Heart right ventricle (tissue), 16 donors: Measurements from ENCODE around the gene RECK. TPM values are rescaled to one million over a fixed set of nuclear protein-coding genes. Genes with fewer than 3 reads are reported as not detected.

Source experiments
- ATAC-seq, 8 donors: fragments of 200-7000 bp; cut with Tn5 transposase; one replicate each; pipeline ENCODE4 v1.9.1; 2020; ENCODE audit warnings: mild to moderate bottlenecking in 8 of 8, moderate library complexity in 8 of 8, moderate number of reproducible peaks in 1 of 8
- DNase-seq, 2 donors: peaks; one replicate each; pipeline ENCODE4 v3.0.0-alpha.2; 2020
- H3K27ac ChIP-seq, 10 donors: fragments of 200-600 bp; sonication (generic) in 2 of 10; one replicate each; pipeline versions ENCODE4 v1.5.0 to v1.8.0; 2020 to 2022; ENCODE audit warnings: mild to moderate bottlenecking in 3 of 10
- H3K27me3 ChIP-seq, 7 donors: fragments of 200-600 bp; one replicate each; pipeline ENCODE4 v1.8.0; 2021 to 2022; ENCODE audit warnings: mild to moderate bottlenecking in 2 of 7
- H3K36me3 ChIP-seq, 9 donors: fragments of 200-600 bp; sonication (generic) in 1 of 9; one replicate each; pipeline versions ENCODE4 v1.5.0 to v1.8.0; 2020 to 2022; ENCODE audit warnings: mild to moderate bottlenecking in 2 of 9
- H3K4me1 ChIP-seq, 9 donors: fragments of 200-600 bp; sonication (generic) in 1 of 9; one replicate each; pipeline versions ENCODE4 v1.5.0 to v1.8.0; 2020 to 2022; ENCODE audit warnings: mild to moderate bottlenecking in 4 of 9
- H3K4me3 ChIP-seq, 10 donors: fragments of 200-600 bp; sonication (generic) in 2 of 10; one replicate each; pipeline versions ENCODE4 v1.5.0 to v1.8.0; 2020 to 2022; ENCODE audit warnings: mild to moderate bottlenecking in 7 of 10, moderate library complexity in 2 of 10
- H3K9me3 ChIP-seq, 11 donors: fragments of 200-600 bp in 10 of 11; sonication (generic) in 2 of 11; one replicate each; pipeline versions ENCODE4 v1.5.0 to v1.8.0; 2013 to 2022; ENCODE audit warnings: mild to moderate bottlenecking in 2 of 11, control low read depth in 1 of 11, moderate library complexity in 1 of 11
- CTCF ChIP-seq, 9 donors: fragments of 200-600 bp; sonication (generic) in 2 of 9; IDR thresholded peaks; one replicate each; pipeline versions ENCODE4 v1.5.0 to v1.8.0; 2021 to 2022; ENCODE audit warnings: antibody characterized with exemption in 9 of 9, mild to moderate bottlenecking in 5 of 9, moderate library complexity in 1 of 9
- WGBS, 2 donors: extraction: QIAGEN DNeasy Blood & Tissue Kit; methylation state at CpG; one replicate each; pipeline ENCODE4 v1.1.7; 2013; ENCODE audit warnings: inconsistent platforms in 1 of 2; 5-methylcytosine and 5-hydroxymethylcytosine counted together
- intact Hi-C, 10 donors: fragments of 100-400 bp; cut with DNase I; formaldehyde crosslinking; loops; one replicate each; pipeline versions ENCODE4 v1.11.1 to v1.14.2; 2022
- polyA plus RNA-seq, 2 donors: library from polyadenylated mRNA; stranded (reverse); fragments of 200-250 nt; gene quantifications; one replicate each; pipeline ENCODE4 v1.2.3, GENCODE V29; 2013
- total RNA-seq, 10 donors: library from RNA; stranded (reverse); fragmentation: NEBNext Ultra II Directional in 3 of 10; extraction: Animal tissue kit (Norgen Biotek cat#: 25700) in 3 of 10; gene quantifications; one replicate each; pipeline versions ENCODE4 v1.2.1 to v1.2.4, GENCODE V29; 2021 to 2023
- donor health status: Arrhythmogenic right ventricular cardiomyopathy.
- donor health status: ischemic (EF 13 %, LVEDD 7.1; RV severe dilation, severe dysfunction).
- donor health status: healthy with polysubstance abuse.
- donor health status: DM: no; HTN: yes; CAD: no.
- donor health status: DM: no; HTN: no; CAD: no.
- donor health status: ischemic (EF 25% LVEDD 6.9; RV normal size, moderate dysfunction).
- donor health status: ischemic (EF 25% LVEDD 5.7; RV mildly dilated, moderate dysfunction).
- donor health status: healthy.
- donor health status: DM: yes; HTN: yes; CAD: no.
- donor health status: Ischemic cardiomyopathy.
- donor health status: ischemic (EF 35%, LVEDD 5.7; RV mildly dilated, moderate dysfunction).
- donor health status: nonischemic (EF 11% LVEDD 7.7; RV severe dilation, severe dysfunction).
- donor health status: DM: yes; HTN: yes; CAD: no.
- donor health status: PGD.
- donor health status: ischemic (EF 29% LVEDD 5.4; RV normal size, mild dysfunction).
- donor health status: nonischemic (EF 23%, LVEDD 6.1; RV moderate dilation, normal function).

The RECK gene
- total and polyA plus RNA-seq, 12 donors = 2.9 to 5.8 (median 5.1) TPM

- intact Hi-C loops = loop anchor here in 2 of 10 donors (10.0 kb wide), 2 partner anchors 150 to 210 kb away; partner anchors contain the start of gene OR2S2 (in 2 of the 2)
- Histone ChIP-seq H3K27me3 (peaks cover 0 to 6% (median 0%) of the 10 kb centered on the region in 7 donors), H3K36me3 (peaks cover 0 to 21% (median 0%) of the 10 kb centered on the region in 9 donors), H3K4me3 (no peak overlapping the region), H3K4me1 (peaks cover 8 to 53% (median 22%) of the 10 kb centered on the region in 9 donors), H3K9me3 (no peaks in the 10 kb centered on the region), H3K27ac (peak overlapping the region in 7 of 10 donors; percentile 25 to 90 (median 74))
- no peak for ATAC-seq
- TF ChIP-seq CTCF (IDR thresholded peaks at IDR 0.05) = no peak
- DNase-seq = no peak
- 78 to 79% methylated on average over 6 of the region's 6 CpGs for WGBS, 2 donors
Observed at GRCh38 chr9:36164372-36164771, 127.7 kb downstream of the RECK start.

GRCh38 chr9:36164989-36165388 is 128.3 kb downstream of the RECK start:
- no peaks in the 10 kb centered on the region for H3K9me3 ChIP-seq
- H3K27ac ChIP-seq = peak overlapping the region in 7 of 10 donors; percentile 25 to 90 (median 74)
- no peak for TF ChIP-seq CTCF (IDR thresholded peaks at IDR 0.05)
- DNase-seq (no peak), ATAC-seq (no peak)
- intact Hi-C loops = loop anchor here in 6 of 10 donors (5.0 to 10.0 kb wide), 4 partner anchors 63 to 210 kb away; partner anchors contain the start of gene OR2S2 (in 5 of the 6)
- H3K36me3 ChIP-seq = peaks cover 0 to 21% (median 0%) of the 10 kb centered on the region in 9 donors
- H3K4me3 ChIP-seq = no peak overlapping the region
- peaks cover 0 to 6% (median 0%) of the 10 kb centered on the region in 7 donors for H3K27me3 ChIP-seq
- 74 to 75% methylated on average over 3 of the region's 3 CpGs for WGBS, 2 donors
- H3K4me1 ChIP-seq = peaks cover 8 to 49% (median 19%) of the 10 kb centered on the region in 9 donors

GRCh38 chr9:36165826-36166167 is 129.1 kb downstream of the RECK start:
- Histone ChIP-seq H3K27ac (peak overlapping the region; percentile 15 to 90 (median 69)), H3K36me3 (peaks cover 0 to 14% (median 0%) of the 10 kb centered on the region in 9 donors), H3K4me3 (peak overlapping the region in 9 of 10 donors; percentile 33 to 60 (median 54)), H3K4me1 (peaks cover 8 to 49% (median 19%) of the 10 kb centered on the region in 9 donors), H3K27me3 (peaks cover 0 to 6% (median 0%) of the 10 kb centered on the region in 7 donors), H3K9me3 (no peaks in the 10 kb centered on the region)
- intact Hi-C loops = loop anchor here (1.0 to 10.0 kb wide), 8 partner anchors 62 to 211 kb away; partner anchors contain the start of gene OR2S2 (in 5 of the 10)
- peak; percentile 21 to 44 (median 35) for ATAC-seq
- 41 to 43% methylated on average over 12 of the region's 12 CpGs for WGBS, 2 donors
- no peak for TF ChIP-seq CTCF (IDR thresholded peaks at IDR 0.05)
- no peak for DNase-seq

GRCh38 chr9:36166168-36166927 is 129.6 kb downstream of the RECK start:
- peak; percentile 79 to 87 for DNase-seq
- Histone ChIP-seq H3K4me1 (peaks cover 8 to 49% (median 19%) of the 10 kb centered on the region in 9 donors), H3K9me3 (no peaks in the 10 kb centered on the region), H3K4me3 (peak overlapping the region in 9 of 10 donors; percentile 33 to 60 (median 54)), H3K36me3 (peaks cover 0 to 14% (median 0%) of the 10 kb centered on the region in 9 donors), H3K27me3 (peaks cover 0 to 6% (median 0%) of the 10 kb centered on the region in 7 donors), H3K27ac (peak overlapping the region; percentile 15 to 90 (median 69))
- WGBS, 2 donors = 3 to 4% methylated on average over 54 to 58 of the region's 58 CpGs
- intact Hi-C loops = loop anchor here (1.0 to 10.0 kb wide), 8 partner anchors 63 to 212 kb away; partner anchors contain the start of gene OR2S2 (in 5 of the 10)
- peak; percentile 87 to 95 (median 91) for ATAC-seq
- TF ChIP-seq CTCF (IDR thresholded peaks at IDR 0.05) = peak; percentile 93 to 99 (median 96)
